ENCODE data around the gene MRPS17.

Gene MRPS17

GRCh38 chr7:55970978-55971377 is 19.3 kb downstream of the MRPS17 start:
- DNase-seq (ENCODE audit: low read depth in 2 of 2): no peak

- DNase-seq (ENCODE audit: low read depth in 2 of 2): no peak
Observed at GRCh38 chr7:55973747-55974250, 22.1 kb downstream of the MRPS17 start.

GRCh38 chr7:55975988-55976633 is 24.4 kb downstream of the MRPS17 start:
- no peak for DNase-seq (ENCODE audit: low read depth in 2 of 2)

- no peak for DNase-seq (ENCODE audit: low read depth in 2 of 2)
Observed at GRCh38 chr7:55977831-55978230, 26.2 kb downstream of the MRPS17 start.

- DNase-seq (ENCODE audit: low read depth in 2 of 2): no peak
Observed at GRCh38 chr7:55980266-55980665, 28.6 kb downstream of the MRPS17 start.

GRCh38 chr7:55983537-55983936 is 31.9 kb downstream of the MRPS17 start:
- DNase-seq (ENCODE audit: low read depth in 2 of 2): no peak

GRCh38 chr7:55992346-55992745 is 40.7 kb downstream of the MRPS17 start:
- no peak for DNase-seq (ENCODE audit: low read depth in 2 of 2)

- DNase-seq (ENCODE audit: low read depth in 2 of 2): no peak
Observed at GRCh38 chr7:55996856-55997500, 45.3 kb downstream of the MRPS17 start.

- no peak for DNase-seq (ENCODE audit: low read depth in 2 of 2)
Observed at GRCh38 chr7:56003749-56004148, 52.1 kb downstream of the MRPS17 start.

Measured in stimulated activated CD8-positive, alpha-beta memory T cell treated with anti-CD3 and anti-CD28 coated beads, Interleukin-15, amount 100 ng/mL, for 48 hours (primary cell).